ENCODE results near the gene PCDH7. TPM values are rescaled to one million over a fixed set of nuclear protein-coding genes. Genes with fewer than 3 reads are reported as not detected.

The PCDH7 gene
- total RNA-seq, 2 donors from 2014 or later = 107 to 124 TPM

GRCh38 chr4:30723201-30723955 lies 3.2 kb downstream of the PCDH7 start:
- DNase-seq (ENCODE audit: low spot score) = no peak
- intact Hi-C loops (cut with DNase I) = loop anchor here in 1 of 2 donors (10.0 kb wide), 1 partner anchor 141 kb away; no protein-coding TSS in a partner anchor

GRCh38 chr4:30724247-30724646 lies 4.1 kb downstream of the PCDH7 start:
- intact Hi-C loops (cut with DNase I) = loop anchor here in 1 of 2 donors (10.0 kb wide), 1 partner anchor 141 kb away; no protein-coding TSS in a partner anchor
- no peak for DNase-seq (ENCODE audit: low spot score)

- intact Hi-C loops (cut with DNase I) = loop anchor here in 1 of 2 donors (10.0 kb wide), 1 partner anchor 139 kb away; no protein-coding TSS in a partner anchor
Observed at GRCh38 chr4:30725562-30725961, 5.4 kb downstream of the PCDH7 start.

GRCh38 chr4:30726090-30726675 lies 6.0 kb downstream of the PCDH7 start:
- intact Hi-C loops (cut with DNase I) = loop anchor here in 1 of 2 donors (10.0 kb wide), 1 partner anchor 139 kb away; no protein-coding TSS in a partner anchor
- no peak for DNase-seq (ENCODE audit: low spot score)

More at GRCh38 chr4:30725562-30725961, 5.4 kb downstream of the PCDH7 start:
- no peak for DNase-seq (ENCODE audit: low spot score)

- intact Hi-C loops (cut with DNase I) = loop anchor here in 1 of 2 donors (10.0 kb wide), 1 partner anchor 137 kb away; no protein-coding TSS in a partner anchor
- DNase-seq (ENCODE audit: low spot score) = no peak
Observed at GRCh38 chr4:30727409-30727808, 7.2 kb downstream of the PCDH7 start.

- no peak for DNase-seq (ENCODE audit: low spot score)
- intact Hi-C loops (cut with DNase I) = loop anchor here in 1 of 2 donors (10.0 kb wide), 1 partner anchor 136 kb away; no protein-coding TSS in a partner anchor
Observed at GRCh38 chr4:30728311-30728710, 8.1 kb downstream of the PCDH7 start.

GRCh38 chr4:30743897-30744296 lies 23.7 kb downstream of the PCDH7 start:
- intact Hi-C loops (cut with DNase I) = no loop called here
- DNase-seq (ENCODE audit: low spot score) = no peak

GRCh38 chr4:30744386-30744785 lies 24.2 kb downstream of the PCDH7 start:
- intact Hi-C loops (cut with DNase I) = no loop called here
- DNase-seq (ENCODE audit: low spot score) = no peak

GRCh38 chr4:30744957-30745640 lies 24.9 kb downstream of the PCDH7 start:
- intact Hi-C loops (cut with DNase I) = no loop called here
- DNase-seq (ENCODE audit: low spot score) = no peak

GRCh38 chr4:30746735-30747134 lies 26.6 kb downstream of the PCDH7 start:
- intact Hi-C loops (cut with DNase I) = no loop called here
- DNase-seq (ENCODE audit: low spot score) = no peak

- intact Hi-C loops (cut with DNase I) = no loop called here
- DNase-seq (ENCODE audit: low spot score) = no peak
Observed at GRCh38 chr4:30753316-30753715, 33.1 kb downstream of the PCDH7 start.

GRCh38 chr4:30754021-30754420 lies 33.9 kb downstream of the PCDH7 start:
- intact Hi-C loops (cut with DNase I) = no loop called here
- DNase-seq (ENCODE audit: low spot score) = no peak

GRCh38 chr4:30755346-30755745 lies 35.2 kb downstream of the PCDH7 start:
- intact Hi-C loops (cut with DNase I) = no loop called here
- no peak for DNase-seq (ENCODE audit: low spot score)

- DNase-seq (ENCODE audit: low spot score) = no peak
- intact Hi-C loops (cut with DNase I) = no loop called here
Observed at GRCh38 chr4:30756553-30756952, 36.4 kb downstream of the PCDH7 start.

GRCh38 chr4:30757357-30757756 lies 37.2 kb downstream of the PCDH7 start:
- no peak for DNase-seq (ENCODE audit: low spot score)
- intact Hi-C loops (cut with DNase I) = no loop called here

GRCh38 chr4:30760551-30760950 lies 40.4 kb downstream of the PCDH7 start:
- no peak for DNase-seq (ENCODE audit: low spot score)
- intact Hi-C loops (cut with DNase I) = no loop called here

GRCh38 chr4:30763321-30763727 lies 43.2 kb downstream of the PCDH7 start:
- intact Hi-C loops (cut with DNase I) = no loop called here
- DNase-seq (ENCODE audit: low spot score) = no peak

- intact Hi-C loops (cut with DNase I) = no loop called here
- DNase-seq (ENCODE audit: low spot score) = no peak
Observed at GRCh38 chr4:30765022-30765421, 44.9 kb downstream of the PCDH7 start.

- intact Hi-C loops (cut with DNase I) = no loop called here
- no peak for DNase-seq (ENCODE audit: low spot score)
Observed at GRCh38 chr4:30767147-30767845, 47.1 kb downstream of the PCDH7 start.

All from posterior vena cava (tissue), 2 donors.